Subcutaneous abdominal adipose tissue (tissue), 5 donors: ENCODE data around the gene GPR157.

Experiments
- H3K27ac ChIP-seq: one replicate; pipeline ENCODE4 v1.7.0; 2013; ENCODE audit warnings: low read depth, mild to moderate bottlenecking, inconsistent platforms, low read length, moderate library complexity
- H3K27me3 ChIP-seq, 5 donors: one replicate each; pipeline ENCODE4 v1.7.0; 2013; ENCODE audit warnings: low read length in 5 of 5, inconsistent platforms in 1 of 5; ENCODE audit not compliant: control insufficient read depth in 5 of 5, insufficient read depth in 4 of 5
- H3K36me3 ChIP-seq, 5 donors: one replicate each; pipeline ENCODE4 v1.7.0; 2013; ENCODE audit warnings: low read length in 5 of 5; ENCODE audit not compliant: control insufficient read depth in 5 of 5, insufficient read depth in 5 of 5
- H3K4me1 ChIP-seq, 5 donors: one replicate each; pipeline ENCODE4 v1.7.0; 2013; ENCODE audit warnings: low read length in 5 of 5, mild to moderate bottlenecking in 3 of 5, moderate library complexity in 1 of 5; ENCODE audit not compliant: control insufficient read depth in 5 of 5, insufficient read depth in 5 of 5
- H3K4me3 ChIP-seq, 5 donors: one replicate each; pipeline ENCODE4 v1.7.0; 2013; ENCODE audit warnings: low read length in 5 of 5, low read depth in 1 of 5
- H3K9ac ChIP-seq, 5 donors: one replicate each; pipeline ENCODE4 v1.7.0; 2013; ENCODE audit warnings: low read length in 5 of 5, mild to moderate bottlenecking in 4 of 5, moderate library complexity in 3 of 5
- H3K9me3 ChIP-seq, 5 donors: one replicate each; pipeline ENCODE4 v1.7.0; 2013; ENCODE audit warnings: low read length in 5 of 5; ENCODE audit not compliant: control insufficient read depth in 5 of 5
- donor health status: healthy.
- donor health status: healthy.
- donor health status: healthy.
- donor health status: healthy.
- donor health status: healthy.

The GPR157 gene

GRCh38 chr1:9068981-9069325 is 59.9 kb downstream of the GPR157 start:
- Histone ChIP-seq H3K27ac (peak overlapping the region; percentile 91), H3K36me3 (no peaks in the 10 kb centered on the region), H3K4me1 (peaks cover 7 to 65% (median 53%) of the 10 kb centered on the region in 5 donors), H3K9me3 (no peaks in the 10 kb centered on the region), H3K4me3 (peak overlapping the region in 4 of 5 donors; percentile 17 to 55 (median 52)), H3K27me3 (no peaks in the 10 kb centered on the region), H3K9ac (peak overlapping the region in 4 of 5 donors; percentile 0 to 65 (median 28))

GRCh38 chr1:9066945-9067807 is 61.7 kb downstream of the GPR157 start:
- peak overlapping the region; percentile 72 for H3K27ac ChIP-seq
- peaks cover 7 to 68% (median 56%) of the 10 kb centered on the region in 5 donors for H3K4me1 ChIP-seq
- H3K4me3 ChIP-seq, result peak overlapping the region in 1 of 5 donors; percentile 29
- H3K9ac ChIP-seq, result peak overlapping the region in 1 of 5 donors; percentile 29
- H3K27me3 ChIP-seq, result no peaks in the 10 kb centered on the region
- no peaks in the 10 kb centered on the region for H3K36me3 ChIP-seq
- no peaks in the 10 kb centered on the region for H3K9me3 ChIP-seq

- Histone ChIP-seq H3K9ac (peak overlapping the region in 1 of 5 donors; percentile 48), H3K27me3 (peaks cover 0 to 3% (median 0%) of the 10 kb centered on the region in 5 donors), H3K4me3 (no peak overlapping the region), H3K9me3 (no peaks in the 10 kb centered on the region), H3K27ac (peak overlapping the region; percentile 72), H3K36me3 (no peaks in the 10 kb centered on the region), H3K4me1 (peaks cover 10 to 76% (median 70%) of the 10 kb centered on the region in 5 donors)
Measured at GRCh38 chr1:9065213-9065751, 63.6 kb downstream of the GPR157 start.

- Histone ChIP-seq H3K9ac (no peak overlapping the region), H3K27me3 (peaks cover 0 to 3% (median 0%) of the 10 kb centered on the region in 5 donors), H3K4me1 (peaks cover 10 to 65% (median 50%) of the 10 kb centered on the region in 5 donors), H3K9me3 (no peaks in the 10 kb centered on the region), H3K36me3 (no peaks in the 10 kb centered on the region), H3K4me3 (no peak overlapping the region), H3K27ac (no peak overlapping the region)
Measured at GRCh38 chr1:9062846-9063245, 66.1 kb downstream of the GPR157 start.

- no peak overlapping the region for H3K4me3 ChIP-seq
- peaks cover 6 to 58% (median 42%) of the 10 kb centered on the region in 5 donors for H3K4me1 ChIP-seq
- H3K27ac ChIP-seq, result peak overlapping the region; percentile 81
- H3K9me3 ChIP-seq, result no peaks in the 10 kb centered on the region
- H3K27me3 ChIP-seq, result peaks cover 0 to 3% (median 0%) of the 10 kb centered on the region in 5 donors
- H3K36me3 ChIP-seq, result no peaks in the 10 kb centered on the region
- H3K9ac ChIP-seq, result peak overlapping the region in 1 of 5 donors; percentile 19
Measured at GRCh38 chr1:9062021-9062471, 66.9 kb downstream of the GPR157 start.

- H3K27ac ChIP-seq, result peak overlapping the region; percentile 81
Measured at GRCh38 chr1:9061252-9061960, 67.5 kb downstream of the GPR157 start.

GRCh38 chr1:9059891-9060744 is 68.8 kb downstream of the GPR157 start:
- Histone ChIP-seq H3K27me3 (peaks cover 0 to 3% (median 0%) of the 10 kb centered on the region in 5 donors), H3K9me3 (no peaks in the 10 kb centered on the region), H3K4me3 (no peak overlapping the region), H3K4me1 (peaks cover 3 to 39% (median 23%) of the 10 kb centered on the region in 5 donors), H3K9ac (no peak overlapping the region), H3K36me3 (peaks cover 0 to 3% (median 0%) of the 10 kb centered on the region in 5 donors), H3K27ac (no peak overlapping the region)

More at GRCh38 chr1:9061252-9061960, 67.5 kb downstream of the GPR157 start:
- Histone ChIP-seq H3K4me1 (peaks cover 6 to 52% (median 36%) of the 10 kb centered on the region in 5 donors), H3K9me3 (no peaks in the 10 kb centered on the region), H3K9ac (no peak overlapping the region), H3K27me3 (peaks cover 0 to 3% (median 0%) of the 10 kb centered on the region in 5 donors), H3K36me3 (peaks cover 0 to 3% (median 0%) of the 10 kb centered on the region in 5 donors), H3K4me3 (no peak overlapping the region)

GRCh38 chr1:9058465-9058864 is 70.4 kb downstream of the GPR157 start:
- no peak overlapping the region for H3K4me3 ChIP-seq
- H3K9ac ChIP-seq, result peak overlapping the region in 1 of 5 donors; percentile 20
- H3K4me1 ChIP-seq, result peaks cover 3 to 26% (median 11%) of the 10 kb centered on the region in 5 donors
- no peak overlapping the region for H3K27ac ChIP-seq
- no peaks in the 10 kb centered on the region for H3K9me3 ChIP-seq
- peaks cover 0 to 3% (median 0%) of the 10 kb centered on the region in 5 donors for H3K27me3 ChIP-seq
- H3K36me3 ChIP-seq, result peaks cover 0 to 3% (median 0%) of the 10 kb centered on the region in 5 donors

GRCh38 chr1:9057851-9058250 is 71.1 kb downstream of the GPR157 start:
- peaks cover 3 to 26% (median 11%) of the 10 kb centered on the region in 5 donors for H3K4me1 ChIP-seq
- H3K4me3 ChIP-seq, result no peak overlapping the region
- H3K36me3 ChIP-seq, result peaks cover 0 to 3% (median 0%) of the 10 kb centered on the region in 5 donors
- peaks cover 0 to 3% (median 0%) of the 10 kb centered on the region in 5 donors for H3K27me3 ChIP-seq
- no peaks in the 10 kb centered on the region for H3K9me3 ChIP-seq
- no peak overlapping the region for H3K9ac ChIP-seq
- no peak overlapping the region for H3K27ac ChIP-seq
